ENCODE measurements around the gene BCHE.

Gene BCHE

GRCh38 chr3:165755571-165755970, 81.7 kb downstream of the BCHE start:
- no peak for TF ChIP-seq FOXM1 (IDR thresholded peaks at IDR 0.05; ENCODE audit: borderline replicate concordance, low read depth)
- TF ChIP-seq MAX (IDR thresholded peaks at IDR 0.05), result no peak
- no peak for TF ChIP-seq TAF1 (IDR thresholded peaks at IDR 0.05; ENCODE audit: low read depth)
- TF ChIP-seq REST (IDR thresholded peaks at IDR 0.05; ENCODE audit: low read depth), result no peak

GRCh38 chr3:165754219-165755007, 82.8 kb downstream of the BCHE start:
- TF ChIP-seq USF1 (IDR thresholded peaks at IDR 0.05) (no peak), RAD21 (IDR thresholded peaks at IDR 0.05; ENCODE audit: low read depth) (no peak), EP300 (IDR thresholded peaks at IDR 0.05; ENCODE audit: borderline replicate concordance) (no peak), YY1 (IDR thresholded peaks at IDR 0.05; ENCODE audit: low read depth) (no peak), ZBTB7A (IDR thresholded peaks at IDR 0.05; ENCODE audit: low read depth) (no peak), CEBPB (IDR thresholded peaks at IDR 0.05) (no peak), TEAD4 (IDR thresholded peaks at IDR 0.05) (no peak), FOXM1 (IDR thresholded peaks at IDR 0.05; ENCODE audit: borderline replicate concordance, low read depth) (no peak), EGR1 (IDR thresholded peaks at IDR 0.05) (no peak), TAF1 (IDR thresholded peaks at IDR 0.05; ENCODE audit: low read depth) (no peak), TCF12 (IDR thresholded peaks at IDR 0.05; ENCODE audit: low read depth) (no peak), REST (IDR thresholded peaks at IDR 0.05; ENCODE audit: low read depth) (no peak)

- TF ChIP-seq CEBPB (IDR thresholded peaks at IDR 0.05), result no peak
Observed at GRCh38 chr3:165753560-165753959, 83.7 kb downstream of the BCHE start.

GRCh38 chr3:165751637-165752036, 85.6 kb downstream of the BCHE start:
- TF ChIP-seq NFIC (IDR thresholded peaks at IDR 0.05) (no peak), TEAD4 (IDR thresholded peaks at IDR 0.05) (no peak), EP300 (IDR thresholded peaks at IDR 0.05; ENCODE audit: borderline replicate concordance) (no peak), RAD21 (IDR thresholded peaks at IDR 0.05; ENCODE audit: low read depth) (no peak), REST (IDR thresholded peaks at IDR 0.05; ENCODE audit: low read depth) (no peak), CEBPB (IDR thresholded peaks at IDR 0.05) (no peak), TCF12 (IDR thresholded peaks at IDR 0.05; ENCODE audit: low read depth) (no peak), ZBTB7A (IDR thresholded peaks at IDR 0.05; ENCODE audit: low read depth) (no peak), YY1 (IDR thresholded peaks at IDR 0.05; ENCODE audit: low read depth) (no peak), CREB1 (IDR thresholded peaks at IDR 0.05; ENCODE audit: low read depth) (no peak), MAX (IDR thresholded peaks at IDR 0.05) (no peak)

- TF ChIP-seq TCF12 (IDR thresholded peaks at IDR 0.05; ENCODE audit: low read depth) (no peak), EGR1 (IDR thresholded peaks at IDR 0.05) (no peak), REST (IDR thresholded peaks at IDR 0.05; ENCODE audit: low read depth) (no peak)
Observed at GRCh38 chr3:165749821-165750220, 87.4 kb downstream of the BCHE start.

Measured in Ishikawa (cell line).